GM19351 (cell line): ENCODE data around the gene SENP8.
"Not testable (repeated sequence)": the region's sequence is repeated elsewhere in the genome, so short reads cannot be mapped to it uniquely, and the experiment has no call there.

Source experiments
- ATAC-seq: cut with Tn5 transposase; IDR thresholded peaks from one replicate; pipeline ENCODE4 v1.9.1; 2021; ENCODE audit warnings: mild to moderate bottlenecking, moderate library complexity; ENCODE audit not compliant: unreplicated experiment

The SENP8 gene

DNA sequence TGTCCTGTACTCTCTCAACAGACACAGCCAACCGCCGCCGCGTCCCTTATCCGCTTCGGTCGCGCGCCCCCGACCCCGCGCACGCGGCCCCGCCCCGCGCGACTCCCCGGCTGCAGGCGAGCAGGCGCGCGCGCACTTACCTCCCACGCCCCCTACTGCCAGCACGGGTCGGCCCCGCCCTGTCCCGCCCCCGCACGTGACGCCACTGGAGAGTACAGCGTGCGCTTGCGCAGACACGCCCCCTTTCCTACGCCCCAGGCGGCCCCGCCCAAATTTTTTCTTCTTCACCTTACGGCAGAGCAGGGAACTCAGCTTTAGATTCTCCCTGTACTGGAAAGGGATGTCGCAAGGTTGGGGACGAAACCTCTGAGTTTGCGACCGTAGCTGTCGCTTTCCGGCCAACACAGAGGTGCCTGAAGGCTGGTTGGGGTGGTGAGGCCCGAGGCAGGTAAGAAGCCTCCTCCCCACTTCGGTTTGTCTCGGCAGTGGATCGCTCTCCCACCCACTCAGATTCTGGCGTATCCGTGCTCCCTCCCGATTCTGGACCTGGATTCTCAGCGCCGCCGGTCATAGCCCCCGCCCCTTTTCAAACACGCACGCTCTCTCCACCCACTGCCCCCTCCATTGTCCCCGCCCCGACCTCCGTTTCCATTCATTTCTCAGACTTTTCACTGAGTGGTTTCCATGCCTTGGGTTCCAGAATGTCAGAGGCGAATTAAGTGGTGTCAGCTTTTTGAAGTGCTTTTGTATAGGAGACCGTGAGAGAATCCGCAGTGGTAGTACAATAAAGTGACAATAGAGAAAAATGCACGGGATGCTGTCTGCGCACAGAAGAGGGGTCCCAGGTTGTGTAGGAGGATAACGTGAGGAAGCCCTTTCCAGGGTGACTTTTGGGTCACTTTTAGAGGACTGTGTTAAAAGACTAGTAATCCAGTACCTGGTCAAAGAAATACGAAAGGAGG is at the start of gene SENP8, which contains the start of gene MYO9A:
Gene SENP8, plus strand, starts transcription at position 387 of the 962 bp plus-strand sequence. CDS start 21,221 bp downstream, outside the sequence.
Gene MYO9A, minus strand, starts transcription at position 134 of the 962 bp plus-strand sequence. CDS start 71,587 bp downstream, outside the sequence.
- ATAC-seq, result peak; percentile 53

DNA sequence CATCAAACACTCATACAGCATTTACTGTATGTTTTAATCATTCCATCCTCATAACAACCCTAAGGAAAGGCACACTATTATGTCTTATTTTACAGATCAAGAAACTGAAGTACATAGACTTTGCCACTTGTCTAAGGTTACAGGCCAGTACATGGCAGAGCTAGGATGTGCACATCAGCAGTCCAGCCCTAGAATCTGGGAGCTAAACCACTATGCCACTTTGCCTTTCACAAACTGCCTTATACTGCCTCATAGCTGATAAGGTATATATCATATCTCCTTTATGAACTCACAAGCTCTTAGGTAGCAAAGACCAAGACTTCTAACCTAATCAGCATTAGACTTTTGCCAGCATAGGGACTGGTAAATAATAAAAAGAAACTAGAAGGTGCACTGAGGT is 49.3 kb upstream of the SENP8 start:
- no peak for ATAC-seq

DNA sequence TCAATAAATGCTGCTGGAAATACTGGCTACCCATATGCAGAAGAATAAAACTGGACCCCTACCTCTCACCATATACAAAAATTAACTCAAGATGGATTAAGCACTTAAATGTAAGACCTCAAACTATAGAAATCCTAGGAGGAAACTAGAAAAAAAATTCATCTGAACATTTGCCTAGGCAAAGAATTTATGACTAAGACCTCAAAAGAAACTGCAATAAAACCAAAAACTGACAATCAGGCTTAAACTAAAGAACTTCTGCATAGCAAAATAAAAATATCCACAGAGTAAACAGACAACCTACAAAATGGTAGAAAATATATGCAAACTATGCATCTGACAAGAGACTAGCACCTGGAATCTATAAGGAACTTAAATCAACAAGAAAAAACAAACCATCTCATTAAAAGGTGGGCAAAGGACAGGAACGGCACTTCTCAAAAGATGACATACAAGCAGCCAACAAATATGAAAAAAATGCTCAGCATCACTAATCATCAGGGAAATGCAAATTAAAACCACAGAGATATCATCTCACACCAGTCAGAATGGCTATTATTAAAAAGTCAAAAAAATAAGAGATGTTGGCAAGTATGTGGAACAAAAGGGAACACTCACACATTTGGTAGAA is 47.3 kb upstream of the SENP8 start:
- ATAC-seq, result no peak

DNA sequence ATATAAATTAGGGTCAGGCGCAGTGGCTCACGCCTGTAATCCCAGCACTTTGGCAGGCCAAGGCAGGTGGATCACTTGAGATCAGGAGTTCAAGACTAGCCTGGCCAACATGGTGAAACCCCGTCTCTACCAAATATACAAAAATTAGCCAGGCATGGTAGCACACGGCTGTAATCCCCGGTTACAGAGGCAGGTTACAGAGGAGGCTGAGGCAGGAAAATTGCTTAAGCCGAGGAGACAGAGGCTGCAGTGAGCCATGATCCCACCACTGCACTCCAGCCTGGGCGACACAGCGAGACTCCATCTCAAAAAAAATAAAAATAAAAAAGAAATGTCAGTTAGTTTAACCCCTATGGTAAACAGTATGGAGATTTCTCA is 46.8 kb upstream of the SENP8 start:
- not testable (repeated sequence) for ATAC-seq

DNA sequence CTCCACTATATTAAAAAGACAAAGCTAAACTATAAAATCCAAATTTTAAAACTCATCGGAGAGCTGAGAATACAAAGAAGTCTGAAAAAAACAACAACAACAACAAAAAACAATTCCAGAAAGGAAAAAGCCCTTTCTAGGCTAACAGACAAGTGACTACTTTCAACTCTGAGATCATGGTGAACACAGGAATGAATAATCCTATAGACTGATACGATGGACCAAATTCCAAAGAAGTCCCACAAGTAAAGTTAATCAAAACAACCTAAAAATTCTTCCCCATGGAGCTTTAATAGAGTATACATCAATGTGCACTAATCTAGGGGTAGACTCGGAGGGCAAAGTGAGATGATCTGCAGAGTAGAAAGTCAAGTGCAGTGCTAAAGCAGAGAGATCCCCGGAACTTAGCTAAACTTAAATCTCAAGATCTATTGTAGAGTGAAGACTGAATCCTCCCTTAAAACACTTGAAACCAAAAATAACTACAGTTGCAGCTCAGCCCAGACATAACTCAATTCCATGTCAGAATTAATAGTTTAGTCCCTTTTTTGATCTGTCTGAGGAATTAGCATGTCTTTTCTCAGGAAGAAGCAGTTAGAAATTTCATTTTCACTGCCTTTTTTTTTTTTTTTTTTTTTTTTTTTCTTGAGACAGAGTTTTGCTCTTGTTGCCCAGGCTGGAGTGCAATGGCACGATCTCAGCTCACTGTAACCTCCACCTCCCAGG is 43.7 kb upstream of the SENP8 start:
- ATAC-seq, result no peak

DNA sequence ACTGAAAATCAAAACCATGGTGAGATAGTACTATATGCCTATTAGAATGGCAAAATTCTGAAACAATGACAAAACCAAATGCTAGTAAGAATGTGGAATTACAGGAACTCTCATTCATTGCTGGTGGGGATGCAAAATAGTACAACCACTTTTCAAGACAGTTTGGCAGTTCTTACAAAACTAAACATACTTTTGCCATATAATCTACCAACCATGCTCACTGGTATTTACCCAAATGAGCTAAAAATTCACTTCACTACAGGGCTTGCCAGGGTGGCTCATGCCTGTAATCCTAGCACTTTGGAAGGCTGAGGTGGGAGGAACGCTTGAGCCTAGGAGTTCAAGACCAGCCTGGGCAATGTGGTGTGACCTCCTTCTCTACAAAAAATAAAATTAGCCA is 40.3 kb upstream of the SENP8 start:
- no peak for ATAC-seq

DNA sequence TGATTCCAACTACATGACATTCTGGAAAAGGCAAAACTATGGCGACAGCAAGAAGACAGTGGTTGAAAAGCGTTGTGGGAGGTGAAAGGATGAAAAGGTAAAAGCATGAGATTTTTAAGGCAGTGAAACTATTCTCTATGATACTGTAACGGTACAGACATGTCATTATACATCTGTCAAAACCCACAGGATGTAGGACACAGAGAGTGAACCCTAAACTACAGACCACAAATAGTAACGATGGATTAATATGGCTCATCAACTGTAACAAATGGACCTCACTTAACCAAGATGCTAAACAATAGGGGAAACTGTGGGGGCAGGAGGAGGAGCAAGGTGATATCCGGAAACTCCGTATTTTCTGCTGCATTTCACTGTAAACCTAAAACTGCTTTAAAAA is 39.3 kb upstream of the SENP8 start:
- no peak for ATAC-seq

DNA sequence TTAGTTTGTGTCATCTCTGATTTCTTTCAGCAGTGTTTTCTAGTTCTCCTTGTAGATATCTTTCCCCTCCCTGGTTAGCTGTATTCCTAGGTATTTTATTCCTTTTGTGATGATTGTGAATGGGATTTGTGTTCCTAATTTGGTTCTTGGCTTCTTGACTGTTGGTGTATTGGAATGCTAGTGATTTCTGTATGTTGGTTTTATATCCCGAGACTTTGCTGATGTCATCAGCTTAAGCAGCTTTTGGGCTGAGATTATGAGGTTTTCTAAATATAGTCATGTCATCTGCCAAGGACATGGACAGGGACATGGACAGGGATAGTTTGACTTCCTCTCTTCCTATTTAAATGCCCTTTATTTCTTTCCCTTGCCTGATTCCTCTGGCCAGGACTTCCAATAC is 36.0 kb upstream of the SENP8 start:
- no peak for ATAC-seq

DNA sequence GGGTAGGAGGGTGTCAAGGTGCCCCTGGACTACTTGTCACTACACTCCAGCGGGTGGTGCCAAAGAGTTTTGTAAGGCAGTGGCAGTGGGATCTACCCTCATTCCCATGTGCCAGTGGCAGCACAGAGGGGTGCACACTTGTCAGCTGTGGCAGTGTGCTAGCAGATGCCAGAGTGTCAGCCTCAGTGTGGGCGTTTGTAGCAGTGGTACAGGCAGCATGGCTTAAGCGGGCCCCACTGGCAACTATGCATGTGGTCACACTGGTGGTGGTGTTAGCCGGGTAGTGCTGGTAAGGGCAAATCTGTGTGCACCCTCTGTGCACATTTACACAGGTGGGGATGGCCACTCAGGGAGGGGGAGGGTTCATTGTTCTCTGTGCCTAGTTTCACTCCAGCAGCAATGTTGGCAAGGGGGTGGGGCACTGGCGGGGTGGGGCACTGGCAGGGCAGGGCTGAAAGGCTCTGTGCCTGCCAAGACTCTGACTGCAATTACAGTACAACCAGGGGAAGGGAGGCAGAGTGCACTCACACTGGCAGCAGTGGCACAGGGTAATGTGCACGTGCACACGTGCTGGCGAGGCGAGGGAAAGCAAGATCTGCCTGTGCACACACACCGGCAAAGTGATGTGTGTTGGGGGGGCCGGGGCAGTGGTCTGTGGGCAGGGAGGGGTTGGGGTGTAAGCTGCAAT is 32.0 kb upstream of the SENP8 start:
- no peak for ATAC-seq

DNA sequence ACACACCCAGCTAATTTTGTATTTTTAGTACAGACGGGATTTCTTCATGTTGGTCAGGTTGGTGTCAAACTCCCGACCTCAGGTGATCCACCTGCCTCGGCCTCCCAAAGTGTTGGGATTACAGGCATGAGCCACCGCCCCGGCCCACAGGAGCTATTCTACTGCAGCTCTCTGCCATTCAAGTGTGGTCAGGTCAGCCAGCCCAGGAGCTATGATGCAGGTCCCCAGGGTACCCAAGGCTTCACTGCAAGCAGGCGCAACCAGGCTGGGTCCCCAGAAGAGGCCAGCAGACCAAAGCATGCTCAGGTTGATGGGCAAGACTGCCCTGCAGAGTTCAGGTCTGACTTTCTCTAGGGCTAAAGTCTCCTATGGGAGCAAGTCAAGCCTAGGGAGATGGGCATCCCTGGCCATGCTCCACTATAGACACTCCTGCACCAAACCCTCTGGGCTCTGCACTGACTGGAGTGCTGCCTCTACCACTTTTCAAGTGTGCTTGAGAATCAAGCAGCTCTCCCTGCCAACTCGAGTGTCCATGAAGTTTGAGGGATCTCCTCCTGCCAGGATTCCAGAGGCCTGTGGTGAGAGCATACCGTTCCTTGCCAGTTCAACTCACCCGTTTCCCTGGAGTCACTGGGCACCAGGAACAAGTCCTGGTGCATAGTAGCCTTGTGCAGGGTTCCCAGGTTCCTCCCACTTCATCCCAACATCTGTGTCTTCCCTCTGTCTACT is 31.1 kb upstream of the SENP8 start:
- ATAC-seq, result no peak

DNA sequence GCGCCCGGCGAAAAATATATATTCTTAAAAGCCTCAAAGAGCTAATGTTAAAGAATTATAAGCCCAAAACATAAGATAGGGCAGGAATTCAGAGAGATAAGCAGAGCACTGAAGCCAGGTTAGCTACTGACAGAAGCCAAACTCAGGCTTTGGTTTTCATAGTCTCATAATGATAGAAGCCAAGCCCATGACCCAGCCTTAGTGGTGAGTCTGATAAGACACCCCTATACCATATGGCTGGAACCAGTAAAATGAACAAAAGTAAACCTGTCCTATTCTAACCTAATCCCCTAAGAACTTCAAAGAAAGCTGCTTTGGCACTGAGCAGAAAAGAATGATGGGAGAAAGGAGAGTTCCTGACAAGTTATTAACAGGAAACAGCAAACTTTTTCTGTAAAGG is 26.2 kb upstream of the SENP8 start:
- no peak for ATAC-seq

DNA sequence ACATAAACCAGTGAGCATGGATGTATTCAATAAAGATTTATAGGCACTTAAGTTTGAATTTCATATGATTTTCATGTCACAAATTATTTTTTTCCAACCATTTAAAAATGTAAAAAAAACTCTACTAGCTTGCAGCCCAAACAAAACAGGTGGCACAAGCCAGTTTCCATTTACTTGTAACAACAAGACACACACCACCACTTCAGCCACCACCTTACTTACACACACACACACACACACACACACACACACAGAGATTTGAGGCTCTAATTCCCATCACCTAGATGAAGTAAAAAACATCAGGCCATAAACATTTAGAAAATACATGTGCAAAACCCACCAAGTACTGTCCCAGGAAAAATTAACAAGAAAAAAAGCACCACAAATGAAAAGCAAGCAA is 25.5 kb upstream of the SENP8 start:
- no peak for ATAC-seq

DNA sequence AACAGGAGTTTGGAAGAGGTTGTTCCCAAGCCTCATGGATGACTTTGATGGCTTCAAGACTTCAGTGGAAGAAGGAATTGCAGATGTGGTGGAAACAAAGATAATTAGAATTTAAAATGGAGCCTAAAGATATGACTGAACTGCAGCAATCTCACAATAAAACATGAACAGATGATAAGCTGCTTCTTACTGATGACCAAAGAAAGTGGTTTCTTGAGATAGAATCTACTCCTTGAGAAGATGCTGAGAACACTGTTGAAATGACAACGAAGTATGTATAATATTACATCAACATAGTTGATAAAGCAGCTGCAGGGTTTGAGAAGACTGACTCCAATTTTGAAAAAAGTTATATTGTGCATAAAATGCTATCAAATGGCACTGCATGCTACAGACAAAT is 21.4 kb upstream of the SENP8 start:
- no peak for ATAC-seq

DNA sequence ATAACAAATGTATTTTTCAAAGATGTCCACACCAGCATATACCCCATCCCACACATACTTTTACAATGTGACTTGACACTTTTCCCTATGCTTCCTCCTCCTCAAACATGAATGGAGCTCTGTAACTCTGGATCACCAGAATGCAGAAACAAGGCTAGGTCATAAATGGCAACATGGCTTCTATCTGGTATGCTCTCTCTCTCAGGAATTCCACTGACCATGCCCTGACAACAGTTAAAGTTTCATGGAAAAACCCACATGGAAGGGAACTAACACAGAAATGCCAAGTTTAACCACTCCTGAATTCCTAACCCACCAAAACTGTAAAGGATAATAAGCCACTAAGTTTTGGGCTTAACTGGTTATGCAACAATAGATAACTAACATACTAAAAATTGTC is 20.2 kb upstream of the SENP8 start:
- no peak for ATAC-seq

DNA sequence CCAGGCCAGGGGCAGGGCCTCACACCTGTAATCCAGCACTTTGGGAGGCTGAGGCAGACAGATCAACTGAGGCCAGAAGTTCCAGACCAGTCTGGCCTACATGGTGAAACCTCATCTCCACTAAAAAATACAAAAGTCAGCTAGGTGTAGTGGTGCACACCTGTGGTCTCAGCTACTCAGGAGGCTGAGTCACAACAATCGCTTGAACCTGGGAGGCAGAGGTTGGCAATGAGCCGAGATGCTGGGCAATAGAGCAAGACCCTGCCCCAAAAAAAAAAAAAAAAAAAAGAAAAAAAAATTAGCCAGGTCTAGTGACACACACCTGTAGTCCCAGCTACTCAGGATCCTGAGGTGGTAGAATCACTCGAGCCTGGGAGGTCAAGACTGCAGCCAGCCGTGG is 19.0 kb upstream of the SENP8 start:
- no peak for ATAC-seq

DNA sequence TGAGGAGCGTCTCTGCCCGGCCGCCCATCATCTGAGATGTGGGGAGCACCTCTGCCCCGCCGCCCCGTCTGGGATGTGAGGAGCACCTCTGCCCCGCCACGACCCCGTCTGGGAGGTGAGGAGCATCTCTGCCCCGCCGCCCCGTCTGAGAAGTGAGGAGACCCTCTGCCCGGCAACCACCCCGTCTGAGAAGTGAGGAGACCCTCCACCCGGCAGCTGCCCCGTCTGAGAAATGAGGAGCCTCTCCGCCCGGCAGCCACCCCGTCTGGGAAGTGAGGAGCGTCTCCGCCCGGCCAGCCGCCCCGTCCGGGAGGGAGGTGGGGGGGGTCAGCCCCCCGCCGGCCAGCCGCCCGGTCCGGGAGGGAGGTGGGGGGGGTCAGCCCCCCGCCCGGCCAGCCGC is 17.7 kb upstream of the SENP8 start:
- ATAC-seq, result not testable (repeated sequence)

DNA sequence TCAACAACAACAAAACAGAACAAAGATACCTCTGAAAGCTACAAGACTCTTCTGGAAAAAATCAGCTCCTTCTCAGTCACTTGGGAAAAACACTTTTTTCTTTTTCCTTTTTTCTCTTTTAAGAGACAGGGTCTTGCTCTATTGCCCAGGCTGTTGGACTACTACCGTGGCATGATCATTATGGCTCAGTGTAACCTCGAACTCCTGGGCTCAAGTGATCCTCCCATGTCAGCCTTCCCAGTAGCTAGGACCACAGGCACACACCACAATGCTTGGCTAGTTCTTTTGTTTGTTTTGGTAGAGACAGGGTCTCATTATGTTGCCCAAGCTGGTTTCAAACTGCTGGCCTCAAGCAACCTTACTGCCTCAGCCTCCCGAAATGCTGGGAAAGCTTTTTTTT is 13.1 kb upstream of the SENP8 start:
- no peak for ATAC-seq

DNA sequence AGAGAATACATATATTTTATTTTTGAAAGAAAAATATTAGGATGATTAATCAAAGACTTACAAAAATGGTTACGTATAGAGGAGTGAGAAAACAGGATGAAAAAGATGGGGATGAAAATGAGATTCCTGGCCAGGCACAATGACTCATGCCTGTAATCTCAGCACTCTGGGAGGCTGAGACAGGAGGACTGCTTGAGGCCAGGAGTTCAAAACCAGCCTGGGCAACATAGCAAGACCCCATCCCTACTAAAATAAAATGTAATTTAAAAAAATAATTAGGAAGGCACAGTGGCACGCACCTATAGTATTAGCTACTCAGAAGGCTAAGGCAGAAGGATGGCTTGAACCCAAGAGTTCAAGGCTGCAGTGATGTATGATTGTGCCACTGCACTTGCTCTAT is 12.1 kb upstream of the SENP8 start:
- ATAC-seq, result no peak

DNA sequence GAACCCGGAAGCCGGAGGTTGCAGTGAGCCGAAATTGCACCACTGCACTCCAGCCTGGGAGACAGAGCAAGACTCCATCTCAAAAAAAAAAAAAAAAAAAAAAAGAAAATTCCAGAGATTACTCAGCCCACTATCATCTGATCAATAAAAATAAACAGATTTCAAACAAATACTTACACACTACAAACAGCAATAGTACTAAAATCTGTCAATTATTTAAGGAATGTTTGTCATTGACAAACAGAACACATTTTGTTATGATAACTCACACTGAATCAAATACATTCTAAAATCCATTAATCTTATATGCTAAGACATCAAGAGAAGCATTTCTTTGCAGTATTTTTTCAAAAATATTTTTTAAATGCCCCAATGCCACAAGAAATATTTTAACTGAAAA is 7.8 kb upstream of the SENP8 start:
- ATAC-seq, result no peak

DNA sequence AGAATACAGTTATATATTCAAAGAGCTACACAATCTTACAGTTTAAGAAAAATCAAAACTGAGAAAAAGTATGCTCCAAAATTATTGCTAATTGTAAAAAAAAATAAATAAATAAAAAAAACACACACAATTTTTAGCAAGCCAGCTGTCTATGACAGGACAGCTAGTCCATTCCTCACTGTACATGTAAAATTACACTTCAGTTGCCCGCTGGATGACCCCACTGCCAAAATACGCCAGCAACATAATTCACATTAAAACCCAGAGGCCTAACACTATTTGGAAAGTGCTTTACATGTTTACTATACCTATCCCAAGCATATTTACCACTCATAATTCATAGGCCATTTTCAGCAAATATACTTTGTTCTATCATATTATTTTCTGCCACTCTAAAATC is 6.1 kb upstream of the SENP8 start:
- no peak for ATAC-seq
